Activated CD8-positive, alpha-beta memory T cell treated with anti-CD3 and anti-CD28 coated beads for 4 hours (primary cell): ENCODE measurements around the gene TWNK.
A peak's percentile ranks its signal among the peaks of the same experiment; 100 is the strongest.
"Not testable (repeated sequence)": the region's sequence is repeated elsewhere in the genome, so short reads cannot be mapped to it uniquely, and the experiment has no call there.

Source experiments
- DNase-seq, 2 donors: peaks; one replicate each; pipeline ENCODE4 v3.0.0-alpha.2; 2020; ENCODE audit warnings: low read depth in 2 of 2

TWNK gene

GRCh38 chr10:101030496-101031127 lies 43.3 kb downstream of the TWNK start:
- DNase-seq, result no peak

GRCh38 chr10:101031128-101031795 lies 43.9 kb downstream of the TWNK start, which contains the start of the genes PDZD7 and SFXN3:
TSS of gene PDZD7 (minus strand) at chr10:101031129. CDS start at chr10:101030219, 910 bp downstream.
TSS of gene SFXN3 (plus strand) at chr10:101031234. CDS start at chr10:101034695, 3,461 bp downstream.
- peak; percentile 90 to 93 for DNase-seq

- DNase-seq, result peak; percentile 59 to 60
These were observed 44.7 kb downstream of the TWNK start for GRCh38 chr10:101031796-101032636.

GRCh38 chr10:101032637-101033224 lies 45.4 kb downstream of the TWNK start:
- peak; percentile 38 to 57 for DNase-seq

GRCh38 chr10:101033276-101033675 lies 45.9 kb downstream of the TWNK start:
- no peak for DNase-seq

- DNase-seq, result not testable (repeated sequence)
These were observed 47.1 kb downstream of the TWNK start for GRCh38 chr10:101034404-101034803.

- no peak for DNase-seq
These were observed 48.0 kb downstream of the TWNK start for GRCh38 chr10:101035314-101035713.

- no peak for DNase-seq
These were observed 48.8 kb downstream of the TWNK start for GRCh38 chr10:101035916-101036702.

- DNase-seq, result no peak
These were observed 49.4 kb downstream of the TWNK start for GRCh38 chr10:101036726-101037125.

- no peak for DNase-seq
These were observed 51.1 kb downstream of the TWNK start for GRCh38 chr10:101038484-101038883.

GRCh38 chr10:101040061-101040460 lies 52.7 kb downstream of the TWNK start:
- no peak for DNase-seq

- DNase-seq, result no peak
These were observed 53.5 kb downstream of the TWNK start for GRCh38 chr10:101040851-101041250.

- DNase-seq, result peak in 1 of 2 donors; percentile 48
These were observed 54.0 kb downstream of the TWNK start for GRCh38 chr10:101041252-101041761.

GRCh38 chr10:101042118-101042517 lies 54.8 kb downstream of the TWNK start:
- DNase-seq, result no peak

GRCh38 chr10:101042667-101043362 lies 55.5 kb downstream of the TWNK start:
- DNase-seq, result peak; percentile 75

GRCh38 chr10:101043363-101043707 lies 56.0 kb downstream of the TWNK start:
- no peak for DNase-seq
